Activated CD4-positive, alpha-beta T cell treated with anti-CD3 and anti-CD28 coated beads, Interleukin-2, amount 10 ng/mL, durations not matched to agents 7 days and 5 days (primary cell): Measurements from ENCODE around the gene HSFX4. TPM values are rescaled to one million over a fixed set of nuclear protein-coding genes. Genes with fewer than 3 reads are reported as not detected.
"Not testable (repeated sequence)": the region's sequence is repeated elsewhere in the genome, so short reads cannot be mapped to it uniquely, and the experiment has no call there.

Experiments used
- CTCF ChIA-PET: fragments of 350-600 bp; sonication (Branson Sonifier 250); formaldehyde crosslinking; loops from one replicate; lab custom pipeline; 2021; ENCODE audit warnings: antibody characterized with exemption; lab: Charles Lee
- POLR2A ChIA-PET: fragments of 350-600 bp; sonication (Branson Sonifier 250); formaldehyde crosslinking; loops from one replicate; lab custom pipeline; 2021; ENCODE audit warnings: antibody characterized with exemption; lab: Charles Lee
- DNase-seq: peaks from one replicate; pipeline ENCODE4 v3.0.0-alpha.2; 2020
- H3K27ac Mint-ChIP-seq: one replicate; pipeline ENCODE4 v1.8.0; 2021; ENCODE audit warnings: mild to moderate bottlenecking, moderate library complexity, mixed read lengths
- H3K27me3 Mint-ChIP-seq: one replicate; pipeline ENCODE4 v1.8.0; 2021; ENCODE audit warnings: mixed read lengths
- H3K36me3 Mint-ChIP-seq: one replicate; pipeline ENCODE4 v1.8.0; 2021; ENCODE audit warnings: low read depth, mixed read lengths
- H3K4me1 Mint-ChIP-seq: one replicate; pipeline ENCODE4 v1.8.0; 2021; ENCODE audit warnings: mixed read lengths
- H3K4me3 Mint-ChIP-seq: one replicate; pipeline ENCODE4 v1.8.0; 2021; ENCODE audit warnings: mild to moderate bottlenecking, moderate library complexity, mixed read lengths
- H3K9me3 Mint-ChIP-seq: one replicate; pipeline ENCODE4 v1.8.0; 2021; ENCODE audit warnings: mixed read lengths
- total RNA-seq, 2 experiments: library from RNA; stranded (reverse); gene quantifications; one replicate each; pipeline ENCODE4 v1.2.3, GENCODE V29; 2021

HSFX4 gene, protein sequence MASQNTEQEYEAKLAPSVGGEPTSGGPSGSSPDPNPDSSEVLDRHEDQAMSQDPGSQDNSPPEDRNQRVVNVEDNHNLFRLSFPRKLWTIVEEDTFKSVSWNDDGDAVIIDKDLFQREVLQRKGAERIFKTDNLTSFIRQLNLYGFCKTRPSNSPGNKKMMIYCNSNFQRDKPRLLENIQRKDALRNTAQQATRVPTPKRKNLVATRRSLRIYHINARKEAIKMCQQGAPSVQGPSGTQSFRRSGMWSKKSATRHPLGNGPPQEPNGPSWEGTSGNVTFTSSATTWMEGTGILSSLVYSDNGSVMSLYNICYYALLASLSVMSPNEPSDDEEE
- total RNA-seq = not detected

GRCh38 chrX:149929400-149929799, at the start of gene HSFX4:
Gene HSFX4 (plus strand): TSS chrX:149929573. CDS start chrX:149929645, 72 bp downstream.
- H3K27me3 Mint-ChIP-seq, POLR2A ChIA-PET, H3K9me3 Mint-ChIP-seq, H3K4me1 Mint-ChIP-seq, DNase-seq, H3K36me3 Mint-ChIP-seq, CTCF ChIA-PET, H3K4me3 Mint-ChIP-seq: not testable (repeated sequence)
- peak within 1 kb of the TSS; percentile 69 for H3K27ac Mint-ChIP-seq

DNA sequence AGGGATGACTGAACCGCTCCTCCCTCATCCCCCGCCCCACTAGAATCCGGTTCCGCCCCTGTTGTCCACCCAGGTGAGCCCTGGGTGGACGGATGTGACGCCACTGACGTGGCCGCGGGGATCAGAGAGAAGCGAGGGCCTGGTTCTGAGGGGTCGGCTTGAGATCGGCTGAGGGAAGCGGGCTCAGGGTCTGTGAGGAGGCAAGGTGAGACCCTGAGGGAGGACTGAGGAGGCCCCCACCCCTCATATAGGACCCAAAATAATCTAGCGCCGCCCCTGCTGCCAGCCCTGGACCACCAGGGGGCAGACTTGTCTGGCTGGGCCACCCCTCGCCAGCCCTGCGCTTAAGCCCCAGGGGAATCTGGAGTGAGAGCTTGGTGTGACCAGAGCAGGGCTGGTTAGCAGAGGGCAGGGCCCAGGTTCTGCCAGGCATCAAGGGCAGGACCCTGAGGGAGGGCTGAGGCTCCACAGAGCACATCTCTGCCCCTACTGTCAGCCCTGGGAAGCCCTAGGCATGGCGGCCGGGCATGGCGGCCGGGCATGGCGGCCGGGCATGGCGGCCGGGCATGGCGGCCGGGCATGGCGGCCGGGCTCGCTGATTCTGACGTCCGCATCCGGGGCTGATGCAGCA, 48.2 kb upstream of the HSFX4 start, which contains the start of gene MAGEA8:
TSS of gene MAGEA8 (plus strand) at position 103 of the 631 bp plus-strand sequence. CDS start 3,090 bp downstream, outside the sequence.
- CTCF ChIA-PET = interaction anchor here (1.7 kb wide), 1 partner anchor 19 kb away, joined by 3 read pairs; no protein-coding TSS in a partner anchor
- POLR2A ChIA-PET = no interaction called here
- H3K27me3 Mint-ChIP-seq = peaks cover 5% of the 10 kb centered on the region
- H3K36me3 Mint-ChIP-seq = no peaks in the 10 kb centered on the region
- H3K4me3 Mint-ChIP-seq = no peak within 1 kb of the TSS
- no peak for DNase-seq
- H3K4me1 Mint-ChIP-seq = peaks cover 8% of the 10 kb centered on the region
- no peak within 1 kb of the TSS for H3K27ac Mint-ChIP-seq
- H3K9me3 Mint-ChIP-seq = no peaks in the 10 kb centered on the region

DNA sequence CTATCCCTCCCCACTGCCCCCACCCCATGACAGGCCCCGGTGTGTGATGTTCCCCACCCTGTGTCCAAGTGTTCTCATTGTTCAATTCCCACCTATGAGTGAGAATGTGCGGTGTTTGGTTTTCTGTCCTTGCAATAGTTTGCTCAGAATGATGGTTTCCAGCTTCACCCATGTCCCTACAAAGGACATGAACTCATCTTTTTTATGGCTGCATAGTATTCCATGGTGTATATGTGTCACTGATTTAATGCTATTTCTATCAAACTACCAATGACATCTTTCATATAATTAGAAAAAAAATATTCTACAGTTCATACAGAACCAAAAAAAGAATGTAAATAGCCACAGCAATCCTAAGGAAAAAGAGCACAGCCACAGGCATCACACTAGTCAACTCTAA, 38.5 kb upstream of the HSFX4 start:
- DNase-seq, H3K27me3 Mint-ChIP-seq, CTCF ChIA-PET, H3K4me3 Mint-ChIP-seq, H3K4me1 Mint-ChIP-seq, H3K9me3 Mint-ChIP-seq, H3K36me3 Mint-ChIP-seq, POLR2A ChIA-PET, H3K27ac Mint-ChIP-seq: not testable (repeated sequence)

DNA sequence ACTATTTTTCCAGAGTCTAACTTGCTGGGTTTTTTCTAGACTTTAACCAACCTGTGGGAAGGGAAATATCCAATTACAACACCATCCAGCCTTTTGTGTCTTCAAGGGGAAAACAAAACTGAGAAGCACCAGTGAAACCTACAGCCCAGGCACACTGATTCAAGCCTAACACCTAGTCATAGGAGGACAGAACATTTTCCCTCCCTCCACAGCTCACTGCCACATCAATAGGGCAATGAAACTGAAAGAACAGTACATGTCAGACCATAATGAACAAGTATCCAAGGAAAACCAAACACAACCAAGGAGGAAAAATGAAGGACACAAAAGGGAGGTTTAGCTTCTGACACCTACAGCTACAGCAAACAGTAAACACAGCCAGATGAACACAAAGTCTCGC, 30.8 kb upstream of the HSFX4 start:
- Mint-ChIP-seq H3K4me1 (peaks cover 3% of the 10 kb centered on the region), H3K36me3 (no peaks in the 10 kb centered on the region), H3K4me3 (no peak overlapping the region), H3K27ac (no peak overlapping the region), H3K27me3 (no peaks in the 10 kb centered on the region), H3K9me3 (no peaks in the 10 kb centered on the region)
- POLR2A ChIA-PET = no interaction called here
- no peak for DNase-seq
- CTCF ChIA-PET = interaction anchor here (1.2 kb wide), 1 partner anchor 18 kb away, joined by 4 read pairs; no protein-coding TSS in a partner anchor

DNA sequence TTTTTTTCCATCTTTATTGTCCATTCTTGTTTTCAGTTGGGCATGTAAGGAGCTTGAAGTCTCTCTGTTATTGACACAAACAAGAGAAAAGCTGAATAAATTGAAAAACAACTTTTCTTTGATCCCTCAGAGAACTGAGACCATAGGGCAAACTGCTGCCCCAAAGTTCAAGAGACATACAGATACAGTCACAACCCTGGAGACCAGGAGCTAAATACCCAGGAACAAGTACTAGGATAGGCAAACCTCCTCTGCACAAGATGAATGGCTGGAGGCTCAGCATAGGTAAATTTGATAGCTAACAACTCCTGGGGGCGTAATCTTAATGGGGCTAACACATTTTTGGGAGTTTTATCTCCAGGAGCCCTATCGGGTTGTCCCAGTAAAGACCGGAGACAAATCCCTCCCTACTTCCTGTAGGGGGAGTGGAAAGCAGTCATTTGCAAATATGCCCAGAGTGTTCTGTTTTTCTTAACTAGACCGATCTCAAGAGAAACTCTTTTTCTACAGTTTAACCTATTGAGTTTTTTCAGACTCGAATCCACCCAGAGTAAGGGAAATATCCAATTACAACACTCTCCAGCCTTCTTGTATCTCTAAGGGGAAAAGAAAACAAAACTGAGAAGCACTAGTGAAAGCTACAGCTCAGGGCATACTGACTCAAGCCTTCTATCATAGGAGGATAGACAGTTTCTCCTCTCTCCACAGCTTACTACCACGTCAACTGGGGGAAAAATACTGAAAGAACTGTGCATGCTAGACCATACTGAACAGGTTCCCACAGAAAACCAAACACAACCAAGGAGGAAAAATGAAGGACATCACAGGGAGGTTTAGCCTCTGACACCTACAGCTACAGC, 25.3 kb upstream of the HSFX4 start:
- H3K27me3 Mint-ChIP-seq = no peaks in the 10 kb centered on the region
- no peaks in the 10 kb centered on the region for H3K36me3 Mint-ChIP-seq
- peaks cover 9% of the 10 kb centered on the region for H3K4me1 Mint-ChIP-seq
- ChIA-PET CTCF (no interaction called here), POLR2A (no interaction called here)
- no peaks in the 10 kb centered on the region for H3K9me3 Mint-ChIP-seq
- no peak for DNase-seq
- H3K27ac Mint-ChIP-seq = peak overlapping the region; percentile 43
- H3K4me3 Mint-ChIP-seq = peak overlapping the region; percentile 29

DNA sequence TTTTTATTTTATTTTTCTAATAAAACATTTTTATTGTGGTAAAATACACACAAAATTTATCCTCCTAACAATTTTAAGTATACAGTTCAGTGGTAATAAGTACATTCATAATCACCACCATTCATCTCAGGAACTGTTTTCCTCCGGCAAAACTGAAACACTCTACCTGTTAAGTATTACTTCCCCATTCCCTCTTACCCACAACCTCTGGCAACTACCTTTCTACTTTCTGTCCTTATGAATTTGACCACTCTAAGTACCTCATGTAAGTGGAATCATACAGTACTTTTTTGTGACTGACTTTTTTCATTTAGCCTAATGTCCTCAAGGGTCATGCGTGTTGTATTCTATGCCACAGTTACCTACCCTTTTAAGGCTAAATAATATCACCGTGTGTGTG, 21.1 kb upstream of the HSFX4 start:
- Mint-ChIP-seq H3K27ac (no peak overlapping the region), H3K4me3 (no peak overlapping the region), H3K27me3 (no peaks in the 10 kb centered on the region), H3K36me3 (no peaks in the 10 kb centered on the region), H3K9me3 (no peaks in the 10 kb centered on the region), H3K4me1 (peaks cover 9% of the 10 kb centered on the region)
- CTCF ChIA-PET = no interaction called here
- POLR2A ChIA-PET = no interaction called here
- DNase-seq = no peak

DNA sequence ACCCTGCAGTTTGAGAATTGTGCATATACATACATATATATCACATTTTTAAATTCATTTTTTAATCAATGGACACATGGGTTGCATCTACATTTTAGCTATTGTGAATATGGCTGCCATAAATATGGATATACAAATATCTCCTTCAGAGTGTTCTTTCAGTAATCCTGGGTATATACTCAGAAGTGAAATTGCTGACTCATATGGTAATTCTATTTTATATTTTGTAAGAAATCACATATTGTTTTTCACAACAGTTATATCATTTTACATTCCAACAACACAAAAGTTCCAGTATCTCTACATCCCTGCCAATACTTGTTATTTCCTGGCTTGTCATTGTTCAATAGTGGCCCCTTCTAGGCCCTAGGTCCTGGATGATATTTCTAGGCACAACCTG, 20.6 kb upstream of the HSFX4 start:
- H3K9me3 Mint-ChIP-seq = no peaks in the 10 kb centered on the region
- H3K36me3 Mint-ChIP-seq = no peaks in the 10 kb centered on the region
- CTCF ChIA-PET = no interaction called here
- POLR2A ChIA-PET = no interaction called here
- no peak for DNase-seq
- no peak overlapping the region for H3K27ac Mint-ChIP-seq
- no peaks in the 10 kb centered on the region for H3K27me3 Mint-ChIP-seq
- H3K4me1 Mint-ChIP-seq = peaks cover 9% of the 10 kb centered on the region
- no peak overlapping the region for H3K4me3 Mint-ChIP-seq

GRCh38 chrX:149909324-149910177, 19.8 kb upstream of the HSFX4 start:
- H3K4me3 Mint-ChIP-seq = no peak overlapping the region
- POLR2A ChIA-PET = no interaction called here
- CTCF ChIA-PET = interaction anchor here (1.0 kb wide), 1 partner anchor 8 kb away, joined by 3 read pairs; no protein-coding TSS in a partner anchor

DNA sequence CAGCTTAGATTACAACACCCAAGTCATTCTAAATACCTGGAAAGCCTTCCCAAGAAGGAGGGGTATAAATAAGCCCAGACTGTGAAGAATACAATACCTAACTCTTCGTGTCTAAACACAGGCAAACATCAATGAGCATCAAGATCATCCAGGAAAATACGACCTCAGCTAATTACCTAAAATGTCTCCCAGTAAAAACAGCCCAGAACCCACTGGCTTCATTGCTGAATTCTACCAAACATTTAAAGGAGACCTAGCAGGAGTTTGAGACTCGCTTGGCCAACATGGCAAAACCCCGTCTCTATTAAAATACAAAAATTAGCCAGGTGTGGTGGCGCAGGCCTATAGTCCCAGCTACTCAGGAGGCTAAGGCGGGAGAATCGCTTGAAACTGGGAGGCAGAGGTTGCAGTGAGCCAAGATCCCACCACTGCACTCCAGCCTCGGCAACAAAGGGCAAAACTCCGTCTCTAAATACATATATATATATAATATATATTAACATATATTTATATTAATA, 19.1 kb upstream of the HSFX4 start:
- no peaks in the 10 kb centered on the region for H3K27me3 Mint-ChIP-seq
- CTCF ChIA-PET = interaction anchor here (1.0 kb wide), 1 partner anchor 9 kb away, joined by 3 read pairs; no protein-coding TSS in a partner anchor
- H3K9me3 Mint-ChIP-seq = peaks cover 4% of the 10 kb centered on the region
- H3K4me3 Mint-ChIP-seq = no peak overlapping the region
- H3K36me3 Mint-ChIP-seq = no peaks in the 10 kb centered on the region
- no peaks in the 10 kb centered on the region for H3K4me1 Mint-ChIP-seq
- no peak for DNase-seq
- no peak overlapping the region for H3K27ac Mint-ChIP-seq
- POLR2A ChIA-PET = no interaction called here

More at GRCh38 chrX:149909324-149910177, 19.8 kb upstream of the HSFX4 start:
- peaks cover 4% of the 10 kb centered on the region for H3K9me3 Mint-ChIP-seq
- peaks cover 3% of the 10 kb centered on the region for H3K4me1 Mint-ChIP-seq
- no peak overlapping the region for H3K27ac Mint-ChIP-seq
- H3K27me3 Mint-ChIP-seq = no peaks in the 10 kb centered on the region
- DNase-seq = no peak
- no peaks in the 10 kb centered on the region for H3K36me3 Mint-ChIP-seq

GRCh38 chrX:149916745-149917392, 12.5 kb upstream of the HSFX4 start:
- ChIA-PET POLR2A (no interaction called here), CTCF (interaction anchor here (1.0 to 1.1 kb wide), 2 partner anchors 19 to 21 kb away, joined by 3 to 4 read pairs; partner anchors contain the start of gene EOLA2)
- H3K4me1 Mint-ChIP-seq = peaks cover 3% of the 10 kb centered on the region
- H3K4me3 Mint-ChIP-seq = no peak overlapping the region
- H3K36me3 Mint-ChIP-seq = no peaks in the 10 kb centered on the region
- DNase-seq = no peak
- H3K9me3 Mint-ChIP-seq = peaks cover 4% of the 10 kb centered on the region
- H3K27ac Mint-ChIP-seq = no peak overlapping the region
- H3K27me3 Mint-ChIP-seq = no peaks in the 10 kb centered on the region

GRCh38 chrX:149923836-149924235, 5.5 kb upstream of the HSFX4 start:
- H3K27me3 Mint-ChIP-seq, H3K4me1 Mint-ChIP-seq, DNase-seq, CTCF ChIA-PET, H3K36me3 Mint-ChIP-seq, POLR2A ChIA-PET, H3K27ac Mint-ChIP-seq, H3K4me3 Mint-ChIP-seq, H3K9me3 Mint-ChIP-seq: not testable (repeated sequence)
